Activated CD8-positive, alpha-beta memory T cell treated with anti-CD3 and anti-CD28 coated beads for 24 hours (primary cell): ENCODE results near the gene APH1B.
"Not testable (repeated sequence)": the region's sequence is repeated elsewhere in the genome, so short reads cannot be mapped to it uniquely, and the experiment has no call there.

Source experiments
- DNase-seq: peaks from one replicate; pipeline ENCODE4 v3.0.0-alpha.2; 2020

APH1B gene

DNA sequence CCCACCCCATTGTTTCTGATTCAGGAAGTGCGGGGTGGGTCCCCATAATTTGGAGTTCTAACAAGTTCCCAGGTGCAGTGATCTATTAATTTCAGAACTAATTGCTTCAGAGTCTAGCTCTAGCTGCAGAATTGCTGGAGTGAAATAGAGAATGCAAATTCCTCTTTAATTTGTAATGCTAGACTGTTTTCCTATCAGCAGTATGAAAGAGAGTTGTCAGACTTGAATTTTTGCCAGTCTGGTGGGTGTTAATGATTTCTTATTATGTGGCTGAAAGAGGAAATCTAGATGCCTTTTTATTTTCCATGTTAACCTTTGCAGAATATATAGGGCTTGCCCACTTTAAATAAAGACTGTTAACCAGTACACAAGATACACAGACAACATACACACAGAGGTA lies 23.7 kb downstream of the APH1B start:
- DNase-seq: no peak

DNA sequence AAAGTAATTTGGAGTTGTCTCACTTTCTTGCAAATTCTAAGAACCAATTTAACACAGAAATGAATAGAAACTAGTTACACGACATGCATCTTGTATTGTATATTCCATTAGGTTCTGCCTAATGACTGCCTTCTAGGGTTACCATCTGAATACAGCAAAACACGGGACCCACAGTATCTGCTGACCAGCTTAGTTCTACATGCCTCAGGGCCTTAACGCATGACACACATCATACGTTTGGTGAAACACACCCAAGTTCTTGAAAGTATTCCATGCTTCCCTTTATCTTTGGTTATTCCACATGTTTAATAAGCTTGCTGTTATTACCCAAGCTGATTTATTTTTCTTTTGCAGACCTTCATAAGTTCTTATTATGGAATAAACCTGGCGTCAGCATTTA lies 27.9 kb downstream of the APH1B start:
- DNase-seq: no peak

DNA sequence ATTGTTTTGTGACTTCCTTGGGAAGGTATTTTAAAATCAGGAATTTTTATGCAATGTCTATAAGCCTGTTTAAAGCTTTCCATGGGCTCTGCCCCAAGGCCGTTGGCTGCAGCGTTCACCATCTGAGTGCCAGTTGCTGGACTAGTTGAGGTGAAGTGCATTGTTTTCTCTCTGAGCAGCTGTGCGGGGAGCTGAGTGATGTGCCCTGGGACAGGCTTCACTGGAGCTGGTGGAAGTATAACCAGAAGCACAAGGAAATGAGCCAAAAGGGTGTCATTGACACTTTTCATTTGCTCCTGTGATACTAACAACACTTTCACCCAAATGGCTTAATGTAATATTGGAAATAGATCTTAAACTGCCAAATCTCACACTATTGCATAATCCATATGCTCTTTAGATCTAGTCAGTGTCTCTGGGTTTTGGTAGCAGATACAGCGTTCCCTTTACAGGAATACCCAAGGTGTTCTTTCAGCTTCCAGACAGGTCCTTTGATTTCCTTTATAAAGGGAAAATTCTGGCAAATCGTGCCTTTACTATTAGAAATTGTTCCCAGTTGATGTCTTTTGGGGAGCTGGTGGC lies 29.2 kb downstream of the APH1B start:
- DNase-seq: no peak

DNA sequence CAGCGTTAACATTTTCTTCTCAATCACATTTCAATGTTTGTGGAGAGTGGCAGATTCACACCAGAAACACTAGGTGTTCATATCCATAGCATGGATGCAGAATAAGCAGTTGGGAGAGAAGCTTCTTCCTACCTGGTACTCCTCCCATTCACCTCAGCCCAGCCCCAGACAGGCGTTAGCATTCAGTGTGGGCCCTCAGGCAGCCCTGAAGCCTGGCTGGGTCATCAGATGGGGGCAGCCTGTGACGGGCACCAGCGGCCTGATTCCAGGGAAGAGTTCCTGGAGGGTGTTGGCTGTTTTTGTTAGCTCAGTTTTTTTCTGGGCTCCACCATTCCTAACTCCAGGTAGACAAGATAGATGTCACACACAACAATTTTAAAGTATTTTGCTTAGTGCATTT lies 31.1 kb downstream of the APH1B start:
- no peak for DNase-seq

DNA sequence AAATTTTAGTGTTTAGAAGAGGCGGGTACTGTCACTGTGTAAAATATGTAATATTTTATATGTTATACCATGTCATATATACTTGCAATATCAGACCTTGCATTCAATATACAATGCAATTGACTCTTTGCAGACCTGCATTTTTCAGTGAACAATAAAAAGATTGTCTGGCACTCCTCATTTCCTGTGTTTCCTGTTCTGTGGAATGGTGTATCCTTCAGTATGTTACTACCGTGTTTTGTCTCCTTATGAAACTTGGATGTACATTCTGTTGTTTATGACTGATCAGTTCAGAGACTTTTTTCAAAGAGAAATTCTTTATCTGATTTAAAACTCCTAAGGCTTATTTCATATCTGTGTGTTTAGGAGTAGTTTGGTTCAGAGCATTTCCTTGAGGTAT lies 31.5 kb downstream of the APH1B start:
- no peak for DNase-seq

DNA sequence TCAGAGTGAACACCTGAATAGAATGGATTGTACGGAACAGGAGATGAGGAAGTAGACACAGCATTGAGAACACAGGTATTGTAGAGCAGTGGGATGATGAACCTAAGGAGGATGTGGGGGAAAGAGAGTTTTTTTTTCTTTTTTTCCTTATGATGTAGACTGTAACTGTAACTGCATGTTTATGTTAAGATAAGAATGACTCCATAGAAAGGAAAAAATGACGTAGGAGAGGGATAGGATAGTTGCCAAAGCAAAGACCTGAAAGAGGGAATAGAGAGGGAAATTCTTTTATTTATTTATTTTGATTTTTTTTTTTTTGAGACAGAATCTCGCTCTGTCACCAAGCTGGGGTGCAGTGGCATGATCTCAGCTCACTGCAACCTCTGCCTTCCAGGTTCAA lies 33.2 kb downstream of the APH1B start:
- no peak for DNase-seq

DNA sequence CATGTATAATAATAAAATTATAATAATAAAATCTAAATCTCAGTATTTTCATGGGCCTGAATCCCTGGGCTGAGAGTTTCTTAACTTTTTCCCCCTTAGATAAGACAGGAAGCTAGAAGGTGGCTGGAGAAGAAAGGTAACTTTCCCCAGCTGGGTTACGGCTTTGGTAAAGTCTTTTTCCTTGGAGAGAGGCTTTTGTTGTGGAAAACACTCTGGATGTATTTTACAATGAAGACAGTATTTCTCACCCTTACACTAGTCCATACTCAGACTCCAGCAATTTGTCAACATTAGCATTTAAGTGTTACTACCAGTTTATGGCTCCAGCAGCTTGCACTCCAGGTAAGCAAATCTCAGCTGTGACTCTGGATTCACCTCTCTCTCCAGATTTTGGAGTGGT lies 34.9 kb downstream of the APH1B start:
- no peak for DNase-seq

DNA sequence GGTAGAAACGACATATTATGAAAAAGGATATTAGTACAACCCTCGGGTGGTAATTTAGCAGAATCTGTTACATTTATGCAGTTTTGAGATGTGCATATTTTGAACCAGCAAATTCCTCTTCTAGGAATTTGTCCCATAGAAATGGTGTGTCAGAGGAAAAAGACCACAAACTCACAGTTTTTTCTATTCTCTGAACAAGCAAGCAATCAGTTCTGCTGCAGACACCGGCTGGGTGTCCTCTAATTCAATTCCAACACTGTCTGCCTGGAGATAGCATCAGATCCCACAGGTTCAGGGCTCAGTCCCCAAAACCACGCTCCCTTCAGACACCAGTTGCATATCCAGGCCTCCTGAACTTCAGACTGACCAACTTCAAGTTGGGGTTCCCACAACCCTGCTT lies 36.4 kb downstream of the APH1B start:
- no peak for DNase-seq

DNA sequence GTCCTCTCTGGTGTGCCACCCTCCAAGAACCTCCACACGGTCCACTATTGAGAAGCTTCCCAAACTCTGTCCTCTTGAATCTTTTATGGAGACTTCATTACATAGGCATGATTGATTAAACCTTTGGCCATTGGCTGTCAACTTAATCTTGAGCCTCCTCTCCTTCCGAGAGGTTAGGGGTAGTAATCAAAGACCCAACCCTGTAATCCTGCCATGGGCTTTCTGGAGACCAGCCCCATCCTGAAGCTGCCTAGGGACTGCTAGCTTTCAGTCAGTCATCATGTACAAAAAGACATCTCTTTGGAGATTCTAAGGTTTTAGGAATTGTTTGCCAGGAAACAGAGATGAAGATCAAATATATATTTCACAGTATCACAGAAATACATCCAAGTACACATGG lies 37.0 kb downstream of the APH1B start:
- DNase-seq: no peak

DNA sequence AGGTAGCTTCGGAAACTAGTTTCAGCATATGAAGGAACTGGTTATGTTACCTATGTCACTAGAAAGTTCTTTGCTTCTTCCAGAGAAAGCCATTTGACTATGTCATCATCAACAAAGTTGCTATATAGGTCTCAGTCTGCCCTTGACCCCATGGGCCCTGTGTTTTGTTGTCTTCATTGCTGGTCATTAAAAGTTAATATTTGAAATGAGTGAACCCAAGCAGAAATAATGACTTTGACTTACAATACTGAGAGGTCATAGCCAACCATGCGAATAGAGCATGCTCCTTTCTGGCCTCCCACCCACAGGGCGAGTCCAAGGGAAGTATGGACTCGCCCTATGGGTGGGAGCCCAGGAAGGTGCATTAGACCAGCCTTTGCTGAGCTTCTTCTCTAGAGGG lies 40.9 kb downstream of the APH1B start:
- DNase-seq: no peak

DNA sequence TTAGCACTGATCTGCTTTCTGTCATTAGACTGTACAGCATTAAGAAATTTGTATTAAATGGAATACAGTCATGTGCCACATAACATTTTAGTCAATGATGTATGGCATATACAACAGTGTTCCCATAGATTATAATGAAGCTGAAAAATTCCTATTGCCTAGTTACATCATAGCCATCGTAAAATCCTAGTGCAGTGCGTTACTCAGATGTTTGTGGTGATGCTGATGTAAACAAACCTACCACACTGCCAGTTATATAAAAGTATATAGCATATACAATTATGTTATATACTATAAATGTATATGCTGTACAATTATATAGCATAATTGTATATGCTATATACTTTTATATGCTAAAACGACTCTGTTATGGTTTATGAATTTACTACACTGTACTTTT lies 41.7 kb downstream of the APH1B start:
- no peak for DNase-seq

DNA sequence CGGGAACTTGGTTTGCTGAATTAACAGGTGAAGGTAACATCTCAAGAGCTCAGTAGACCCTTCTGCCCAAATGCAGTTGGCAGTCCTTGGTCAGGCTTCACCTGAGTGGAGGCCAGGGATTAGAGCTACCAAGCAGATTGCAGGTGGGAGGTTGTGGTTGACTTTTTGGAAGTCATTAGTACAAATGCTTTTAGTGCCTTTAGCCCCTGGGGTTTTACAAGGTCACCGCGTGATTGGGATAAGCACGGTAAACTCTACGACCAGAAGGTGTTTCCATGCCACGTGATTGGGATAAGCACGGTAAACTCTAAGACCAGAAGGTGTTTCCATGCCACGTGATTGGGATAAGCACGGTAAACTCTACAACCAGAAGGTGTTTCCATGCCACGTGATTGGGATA lies 43.0 kb downstream of the APH1B start:
- DNase-seq: not testable (repeated sequence)

DNA sequence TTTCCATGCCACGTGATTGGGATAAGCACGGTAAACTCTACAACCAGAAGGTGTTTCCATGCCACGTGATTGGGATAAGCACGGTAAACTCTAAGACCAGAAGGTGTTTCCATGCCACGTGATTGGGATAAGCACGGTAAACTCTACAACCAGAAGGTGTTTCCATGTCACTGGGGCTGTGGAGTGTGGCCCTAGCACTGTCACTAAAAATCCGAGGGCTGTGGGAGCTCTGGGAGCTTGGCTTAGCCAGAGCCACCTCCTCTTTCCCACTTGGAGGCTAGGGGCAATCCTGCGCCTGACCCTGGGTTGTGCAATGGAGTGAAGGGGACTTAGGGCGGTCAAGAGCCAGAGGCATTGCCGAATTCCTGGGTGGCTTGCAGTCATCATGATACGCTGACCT lies 43.6 kb downstream of the APH1B start:
- not testable (repeated sequence) for DNase-seq

DNA sequence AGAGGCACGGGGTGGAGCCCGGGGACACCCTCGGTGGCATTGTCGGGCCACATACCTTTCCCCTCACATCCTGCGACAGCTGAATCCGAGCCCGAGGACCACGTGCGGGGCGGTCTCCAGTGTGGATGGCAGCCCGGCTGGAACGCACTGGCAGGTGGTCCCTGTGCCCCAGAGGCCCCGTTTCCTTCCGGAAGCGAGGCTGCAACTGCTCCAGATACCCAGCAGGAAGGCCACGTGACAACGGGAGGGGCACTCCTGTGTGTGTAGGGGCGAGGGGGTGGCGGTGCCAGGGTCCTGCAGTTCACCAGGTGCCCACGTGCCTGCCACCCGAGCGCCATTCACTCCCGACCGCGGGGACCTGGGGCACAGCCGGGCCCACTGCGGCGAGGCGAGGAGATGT lies 44.1 kb downstream of the APH1B start:
- no peak for DNase-seq

DNA sequence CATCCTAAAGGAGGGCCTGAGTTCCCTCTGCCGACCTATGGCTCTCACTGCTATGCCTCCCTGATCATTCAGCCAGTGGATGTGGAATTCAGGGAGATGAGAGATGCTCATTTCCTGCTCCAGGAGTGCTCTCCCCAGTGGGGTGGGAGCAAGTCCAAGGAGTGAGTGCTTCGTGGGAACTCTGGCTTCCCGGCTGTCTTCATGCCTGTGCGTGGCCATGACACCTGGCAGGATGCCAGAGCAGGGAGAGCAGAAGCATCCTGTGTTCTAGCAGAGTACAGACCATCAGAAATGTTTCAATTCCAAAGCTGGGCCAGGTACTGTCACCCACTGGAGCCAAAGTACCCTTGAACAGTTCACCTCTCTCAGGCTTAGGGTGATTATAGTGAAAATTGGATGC lies 45.1 kb downstream of the APH1B start:
- DNase-seq: no peak

DNA sequence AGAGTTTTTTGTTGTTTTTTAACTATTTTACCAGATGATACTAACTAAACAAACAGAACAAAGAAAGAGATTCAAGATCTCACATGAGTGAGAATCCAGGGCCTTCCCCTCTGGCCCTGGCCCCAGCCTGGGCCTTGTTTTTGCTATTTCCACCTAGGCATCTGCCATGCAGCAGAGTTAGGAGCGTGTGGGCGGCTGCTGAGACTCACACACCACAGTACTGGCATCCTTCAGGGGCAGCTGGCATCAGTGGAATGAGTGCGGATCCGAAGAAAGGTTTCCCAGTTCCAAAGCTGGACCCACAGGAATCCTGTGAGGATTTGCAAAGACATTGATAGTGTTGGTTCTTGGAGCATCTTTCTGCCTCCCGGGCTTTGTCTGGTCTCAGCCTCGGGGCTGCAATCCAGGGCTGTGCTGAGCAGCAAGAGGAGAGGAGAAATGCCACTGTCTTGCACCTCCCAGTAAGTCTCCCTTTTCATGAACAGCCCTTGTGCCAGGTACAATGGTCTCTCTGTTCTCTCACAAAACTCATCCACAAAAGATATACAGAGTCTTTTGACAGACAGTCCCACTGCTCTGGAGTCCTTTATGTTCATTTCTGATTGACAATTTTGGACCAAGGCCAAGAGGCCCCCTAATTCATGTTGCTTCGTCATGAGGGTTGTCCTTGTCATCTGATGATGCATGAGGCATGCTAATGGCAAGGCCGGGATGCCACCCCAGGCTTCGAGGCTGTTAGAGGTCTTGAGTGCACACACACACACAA lies 46.6 kb downstream of the APH1B start:
- DNase-seq: no peak

DNA sequence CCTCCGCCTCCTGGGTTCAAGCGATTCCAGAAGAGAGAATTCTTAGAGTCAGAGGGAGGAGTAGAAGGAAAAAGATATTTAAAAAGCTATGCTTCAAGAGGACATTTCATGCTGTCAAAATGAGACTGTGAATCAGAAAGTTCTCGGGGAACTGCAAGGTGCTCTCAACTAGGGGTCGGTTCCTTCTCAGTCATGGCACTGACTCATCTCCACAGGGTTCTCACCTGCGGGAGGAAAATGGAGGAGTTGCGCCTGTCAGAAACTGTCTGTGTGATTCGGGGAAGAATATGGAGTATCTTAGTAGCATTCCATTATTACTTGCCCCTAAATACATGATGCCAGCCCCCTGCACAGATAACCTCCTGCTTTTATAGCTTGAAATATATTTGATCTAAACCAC lies 47.4 kb downstream of the APH1B start:
- no peak for DNase-seq

DNA sequence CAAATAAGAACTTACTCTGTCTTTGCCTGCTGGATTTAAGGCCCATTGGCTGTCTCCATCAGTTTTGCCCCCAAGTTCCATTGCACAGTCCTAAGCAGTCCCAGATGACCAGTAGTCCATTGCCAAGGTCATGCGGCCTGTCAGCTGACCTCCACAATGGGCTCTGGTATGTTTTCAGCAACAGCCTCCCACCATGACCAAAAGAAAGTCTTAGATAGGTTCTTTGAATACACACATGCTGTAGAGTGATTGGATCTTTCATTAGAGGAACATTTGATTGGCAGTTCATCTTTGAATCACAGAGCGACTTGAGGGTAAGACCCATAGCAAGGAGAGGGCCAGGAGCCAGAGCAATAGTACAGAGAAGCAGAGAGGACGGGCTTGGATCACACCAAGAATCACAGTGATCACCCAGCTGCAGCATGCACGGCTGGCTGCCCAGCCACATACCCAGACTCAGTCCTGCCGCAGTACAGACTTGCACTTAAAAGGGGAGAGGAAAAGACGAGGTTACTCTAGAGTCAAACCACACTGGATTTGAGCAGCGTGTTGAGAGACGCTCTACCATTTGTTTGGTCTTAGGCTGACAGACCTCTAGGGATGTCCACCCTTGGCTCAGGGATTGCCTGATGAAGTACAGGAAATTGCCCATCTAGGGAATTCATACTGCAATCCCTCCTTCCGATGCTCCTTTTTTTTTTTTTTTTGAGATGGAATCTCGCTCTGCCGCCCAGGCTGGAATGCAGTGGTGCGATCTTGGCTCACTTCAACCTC lies 50.4 kb downstream of the APH1B start:
- DNase-seq: no peak

DNA sequence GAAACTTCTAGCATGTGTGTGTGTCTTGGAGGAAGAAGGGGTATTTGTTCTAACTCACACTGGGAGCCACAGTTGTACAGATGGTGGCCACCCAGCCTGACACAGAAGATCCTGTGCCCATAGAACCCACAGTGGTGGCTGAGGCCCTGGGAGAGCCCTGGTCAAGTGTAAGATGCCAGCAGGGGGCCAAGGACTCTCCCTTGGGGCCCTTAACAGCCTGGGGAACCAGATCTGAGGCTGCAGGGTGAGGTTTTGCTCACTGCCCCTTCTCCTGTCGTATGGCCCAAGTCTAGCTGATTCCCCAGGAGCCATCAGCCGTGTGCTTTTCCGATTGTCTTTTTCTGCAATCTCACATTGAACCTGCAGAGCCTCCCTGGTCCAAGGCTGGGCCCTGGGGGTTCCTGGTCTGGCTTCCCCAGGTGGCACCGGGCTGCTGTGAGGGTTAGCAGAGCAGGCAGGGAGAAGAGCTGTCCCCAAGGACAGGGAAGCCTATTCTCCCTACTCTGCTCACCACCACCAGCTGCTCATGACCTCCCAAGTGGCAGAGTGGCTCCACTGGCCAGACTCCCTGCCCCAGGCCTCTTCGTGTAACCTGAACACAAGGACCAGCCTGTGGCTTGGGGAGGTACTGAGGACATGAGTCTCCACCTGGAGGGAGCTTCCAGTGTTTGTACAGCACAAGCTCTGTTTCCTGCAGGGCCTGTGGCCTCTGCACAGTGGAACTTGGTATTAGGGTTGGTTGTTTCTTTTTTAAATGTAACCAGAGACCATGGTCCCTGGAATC lies 52.4 kb downstream of the APH1B start:
- DNase-seq: no peak

DNA sequence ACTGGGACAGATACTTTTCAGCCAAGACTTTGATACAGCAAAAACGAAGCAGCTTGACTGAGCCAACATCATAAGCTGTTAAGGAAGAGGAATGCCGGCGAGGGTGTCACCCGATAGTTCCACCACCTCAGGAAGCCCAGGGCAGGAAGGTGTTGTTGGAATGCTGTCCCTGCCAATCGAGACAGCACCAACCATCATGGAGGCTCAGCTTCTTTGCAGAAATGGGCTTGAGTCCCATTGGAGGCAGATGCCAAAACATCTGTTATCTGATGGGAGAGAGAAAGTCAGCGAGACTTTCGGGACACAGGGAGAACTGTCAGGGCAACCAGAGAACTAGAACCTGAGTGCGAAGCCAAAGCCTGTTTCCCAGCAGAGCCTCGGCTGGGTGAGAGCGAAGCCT lies 53.5 kb downstream of the APH1B start:
- no peak for DNase-seq

DNA sequence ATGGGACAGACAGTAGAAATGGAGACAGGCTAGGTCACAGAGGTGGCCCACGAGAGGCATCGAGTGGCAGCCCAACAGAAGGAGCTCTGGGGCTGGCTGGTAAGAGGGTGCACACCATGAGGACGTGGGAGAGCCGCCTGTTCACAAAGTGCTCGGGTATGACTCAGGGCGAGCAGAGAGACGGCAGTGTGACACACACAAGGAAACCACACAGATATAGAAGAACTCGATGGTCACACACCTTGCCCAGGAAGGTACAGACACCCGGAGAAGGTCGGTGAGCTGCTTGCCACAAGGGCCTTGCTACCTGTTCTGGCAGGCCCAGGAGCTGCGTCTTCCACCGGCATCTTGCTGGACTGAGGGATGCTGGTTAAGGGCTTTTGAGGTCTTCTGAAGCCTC lies 54.1 kb downstream of the APH1B start:
- DNase-seq: no peak

DNA sequence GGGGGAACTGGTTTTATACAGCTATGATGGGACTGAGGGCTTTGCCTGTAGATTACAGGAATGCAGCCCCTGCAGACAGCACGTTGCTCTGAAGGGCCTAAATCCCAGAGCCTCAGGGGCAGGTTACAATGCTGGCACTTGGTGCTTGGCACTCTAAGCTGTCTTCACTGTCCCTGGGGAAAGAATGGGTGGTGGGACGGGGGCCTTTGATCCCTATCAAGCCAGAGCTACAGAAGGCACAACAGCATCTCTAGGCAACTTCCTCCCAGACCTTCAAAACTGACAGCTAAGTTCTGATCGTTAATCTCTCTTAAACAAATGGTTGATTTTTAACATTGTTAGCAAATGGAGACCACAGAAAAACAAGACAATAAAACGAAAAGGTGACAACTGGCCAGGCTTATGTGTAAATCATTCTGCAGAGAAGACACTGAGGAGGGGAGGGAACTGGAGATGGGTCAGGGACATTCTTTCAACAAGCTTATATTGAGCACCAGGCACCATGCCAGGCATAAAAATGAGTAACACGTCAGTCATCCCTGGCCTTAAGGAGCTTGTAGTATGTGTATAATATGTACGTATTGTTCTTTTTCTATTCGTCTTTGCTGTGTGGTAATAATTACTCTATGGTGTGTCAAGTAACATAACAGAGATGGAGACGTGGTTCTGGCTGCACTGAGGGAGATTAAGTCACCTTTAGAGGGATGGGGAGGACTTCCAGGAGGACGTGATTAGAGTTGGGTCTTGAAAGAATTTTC lies 55.1 kb downstream of the APH1B start:
- no peak for DNase-seq

DNA sequence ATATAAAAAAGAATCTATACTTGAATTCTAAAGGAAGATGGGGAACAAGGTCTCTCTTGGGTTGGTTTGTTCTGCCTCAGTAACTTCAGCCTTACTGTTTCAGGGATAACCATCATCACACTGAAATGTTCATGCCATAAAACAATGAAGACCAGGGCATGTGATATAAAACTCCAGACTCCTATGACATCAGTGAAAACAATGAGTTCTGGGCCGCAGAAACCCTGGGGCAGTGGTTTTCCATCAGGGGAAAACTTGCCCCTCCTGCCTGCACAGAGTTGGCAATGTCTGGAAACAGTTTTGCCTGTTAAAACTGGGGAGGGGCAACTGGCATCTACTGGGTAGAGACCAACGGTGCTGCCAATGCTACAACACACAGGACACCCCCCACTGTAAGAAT lies 57.4 kb downstream of the APH1B start:
- DNase-seq: no peak
